HG02885 (cell line): ENCODE measurements around the gene KIF9.
"Not testable (repeated sequence)": the region's sequence is repeated elsewhere in the genome, so short reads cannot be mapped to it uniquely, and the experiment has no call there.

Experiments
- ATAC-seq: cut with Tn5 transposase; IDR thresholded peaks from one replicate; pipeline ENCODE4 v1.9.1; 2021; ENCODE audit warnings: mild to moderate bottlenecking; ENCODE audit not compliant: unreplicated experiment, poor library complexity

KIF9 gene

DNA sequence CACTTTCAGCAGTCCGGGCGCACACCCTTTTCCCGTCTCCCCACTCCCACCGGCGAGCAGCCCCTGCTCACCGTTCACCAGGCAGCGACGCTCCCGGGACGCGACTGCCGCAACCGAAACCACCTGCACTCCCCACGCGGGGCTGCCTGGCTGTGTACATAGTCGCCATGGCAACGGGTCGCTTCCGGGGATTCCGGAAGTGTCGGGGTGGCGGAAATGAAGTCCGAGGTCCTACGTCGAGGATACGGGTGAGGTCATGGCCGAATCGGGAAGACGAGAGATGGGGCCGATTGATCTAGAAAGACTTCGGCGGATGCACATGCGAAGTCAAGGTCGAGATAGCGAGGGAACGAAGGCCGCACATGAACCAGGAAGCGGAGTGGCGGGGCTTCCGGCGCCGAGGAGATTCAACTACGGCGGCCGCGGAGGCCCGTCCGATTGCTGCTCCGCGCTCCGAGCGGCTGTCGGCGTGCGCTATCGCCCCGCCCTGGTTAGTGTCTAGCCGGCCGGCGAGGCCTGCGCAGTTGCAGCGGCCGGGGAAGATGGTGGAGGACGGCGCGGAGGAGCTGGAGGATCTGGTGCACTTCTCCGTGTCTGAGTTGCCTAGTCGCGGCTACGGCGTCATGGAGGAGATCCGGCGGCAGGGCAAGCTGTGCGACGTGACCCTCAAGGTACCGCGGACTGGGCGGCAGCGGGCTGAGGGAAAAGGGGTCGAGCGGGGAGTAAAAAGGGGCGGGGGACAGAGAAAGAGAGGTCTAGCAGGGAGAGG, at the start of gene KIF9, which contains the start of gene KLHL18:
TSS of gene KIF9 (minus strand) at position 376 of the 769 bp plus-strand sequence. CDS start 5,425 bp downstream, outside the sequence.
TSS of gene KLHL18 (plus strand) at position 521 of the 769 bp plus-strand sequence. CDS start at position 543, 22 bp downstream.
- ATAC-seq: peak; percentile 85

DNA sequence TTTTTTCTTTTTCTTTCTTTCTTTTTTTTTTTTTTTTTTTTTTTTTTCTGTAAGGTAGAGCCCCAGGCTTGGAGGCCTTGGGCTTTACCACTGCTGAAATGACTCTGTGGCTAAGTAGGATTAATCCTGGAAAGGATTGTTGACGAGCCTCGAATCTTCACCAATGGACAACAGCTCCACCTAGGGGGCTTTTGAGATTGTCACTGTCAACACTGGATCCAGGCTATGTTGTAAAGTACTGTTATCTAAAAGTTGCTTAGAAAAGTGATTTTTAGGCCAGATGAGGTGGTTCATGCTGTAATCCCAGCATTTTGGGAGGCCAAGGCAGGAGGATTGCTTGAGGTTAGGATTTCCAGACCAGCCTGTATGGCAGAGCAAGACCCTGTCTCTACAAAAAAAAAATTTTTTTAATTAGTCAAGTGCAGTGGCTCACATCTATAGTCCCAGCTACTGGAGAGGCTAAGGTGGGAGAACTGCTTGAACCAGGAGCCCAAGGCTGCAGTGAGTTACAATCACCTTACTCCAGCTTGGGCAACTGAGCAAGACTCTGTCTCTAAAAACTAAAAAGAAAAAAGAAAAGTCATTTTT, 41.8 kb upstream of the KIF9 start:
- ATAC-seq: no peak

GRCh38 chr3:47323431-47324277, 41.1 kb upstream of the KIF9 start:
- ATAC-seq: no peak

- no peak for ATAC-seq
Observed at GRCh38 chr3:47319956-47320355, 37.4 kb upstream of the KIF9 start.

GRCh38 chr3:47318916-47319315, 36.3 kb upstream of the KIF9 start:
- ATAC-seq: no peak

DNA sequence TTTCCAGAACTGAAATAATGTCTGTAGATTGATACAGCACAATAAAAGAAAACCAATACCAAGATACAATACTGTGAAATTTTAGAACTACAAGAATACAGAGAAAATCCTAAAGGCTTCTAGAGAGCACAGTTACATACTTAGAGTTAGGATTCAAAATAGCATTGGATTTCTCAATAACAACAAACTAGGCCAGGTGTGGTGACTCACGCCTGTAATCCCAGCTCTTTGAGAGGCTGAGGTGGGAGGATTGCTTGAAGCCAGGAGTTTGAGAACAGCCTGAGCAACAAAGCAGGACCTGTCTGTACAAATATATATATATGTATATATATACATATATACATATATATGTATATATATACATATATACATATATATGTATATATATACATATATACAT, 33.6 kb upstream of the KIF9 start:
- not testable (repeated sequence) for ATAC-seq

- ATAC-seq: no peak
Observed at GRCh38 chr3:47315069-47315647, 32.6 kb upstream of the KIF9 start.

- ATAC-seq: no peak
Observed at GRCh38 chr3:47314056-47314764, 31.6 kb upstream of the KIF9 start.

- no peak for ATAC-seq
Observed at GRCh38 chr3:47313341-47314055, 30.9 kb upstream of the KIF9 start.

DNA sequence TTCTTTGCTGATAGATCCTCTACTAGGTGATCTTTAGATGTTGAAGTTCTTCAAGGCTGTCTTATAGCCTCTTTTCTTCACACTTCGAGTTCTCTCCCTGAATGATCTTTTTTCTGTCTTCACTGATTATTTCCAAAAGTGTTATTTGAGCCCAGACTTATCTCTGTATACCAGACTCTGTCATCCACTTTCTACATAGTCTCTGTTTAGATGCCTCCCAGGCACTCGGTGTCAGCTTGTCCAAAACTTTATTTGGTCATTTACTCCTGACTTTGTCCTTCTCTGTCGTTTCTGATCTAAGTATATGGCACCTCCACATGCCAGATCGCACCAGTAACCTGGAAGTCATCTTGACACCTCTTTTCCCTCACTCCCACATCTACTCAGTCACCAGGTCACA, 27.8 kb upstream of the KIF9 start:
- ATAC-seq: no peak

- ATAC-seq: not testable (repeated sequence)
Observed at GRCh38 chr3:47309231-47309630, 26.6 kb upstream of the KIF9 start.

GRCh38 chr3:47306022-47306421, 23.4 kb upstream of the KIF9 start:
- ATAC-seq: no peak

GRCh38 chr3:47301456-47301855, 18.9 kb upstream of the KIF9 start:
- ATAC-seq: no peak

DNA sequence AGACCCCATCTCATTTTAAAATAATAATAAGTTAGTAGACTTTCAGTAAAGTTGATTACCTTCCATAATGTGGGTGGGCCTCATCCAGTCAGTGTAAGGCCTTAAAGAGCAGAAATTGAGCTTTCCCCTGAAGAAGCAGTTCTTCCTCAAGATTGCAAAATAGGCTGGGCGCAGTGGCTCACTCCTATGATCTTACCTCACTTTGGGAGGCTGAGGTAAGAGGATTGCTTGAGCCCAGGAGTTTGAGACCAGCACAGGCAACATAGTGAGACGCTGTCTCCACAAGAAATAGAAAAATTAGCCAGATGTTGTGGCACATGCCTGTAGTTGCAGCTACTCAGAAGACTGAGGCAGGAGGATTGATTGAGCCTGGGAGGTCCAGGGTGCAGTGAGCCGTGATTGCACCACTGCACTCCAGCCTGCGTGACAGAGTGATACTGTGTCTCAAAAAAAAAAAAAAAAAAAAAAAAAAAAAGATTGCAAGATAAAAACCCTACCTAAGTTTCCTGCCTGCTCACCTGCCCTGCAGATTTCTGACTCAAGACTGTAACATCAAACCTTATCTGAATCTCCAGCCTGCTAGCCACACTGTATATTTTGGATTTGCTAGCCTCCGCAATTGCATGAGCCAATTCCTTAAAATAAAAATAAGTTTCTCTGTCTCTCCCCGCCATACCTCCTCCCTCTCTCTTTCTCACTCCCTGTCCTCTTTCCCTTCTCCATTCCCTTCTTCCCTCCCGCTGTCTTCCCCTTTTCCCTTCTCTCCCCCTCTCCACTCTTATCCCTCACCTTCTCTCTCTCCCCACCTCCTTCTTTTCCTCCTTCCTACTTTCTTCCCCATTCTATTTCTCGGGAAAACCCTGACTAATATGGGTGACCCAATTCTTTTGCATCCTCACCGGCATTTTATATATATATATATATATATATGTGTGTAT, 17.1 kb upstream of the KIF9 start:
- ATAC-seq: no peak

DNA sequence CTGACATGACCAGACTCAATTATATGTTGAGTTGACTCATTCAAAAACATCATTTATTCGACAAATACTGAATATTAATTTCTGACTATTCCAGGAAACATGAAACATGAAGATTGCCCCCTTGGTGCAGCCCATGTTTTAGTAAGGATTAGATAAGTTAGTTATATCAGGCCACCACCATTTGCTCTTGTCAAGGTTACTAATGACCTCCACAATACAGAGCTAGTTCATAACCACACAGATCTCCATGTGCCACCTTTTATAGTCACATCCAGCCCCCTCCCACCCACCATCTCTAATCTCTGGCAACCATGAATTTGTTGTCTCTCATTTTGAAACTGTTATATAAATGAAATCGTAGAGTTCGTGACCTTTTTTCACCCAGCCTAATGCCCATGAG, 15.8 kb upstream of the KIF9 start:
- ATAC-seq: no peak

GRCh38 chr3:47296562-47297302, 14.1 kb upstream of the KIF9 start:
- ATAC-seq: no peak

GRCh38 chr3:47295976-47296375, 13.4 kb upstream of the KIF9 start:
- no peak for ATAC-seq

DNA sequence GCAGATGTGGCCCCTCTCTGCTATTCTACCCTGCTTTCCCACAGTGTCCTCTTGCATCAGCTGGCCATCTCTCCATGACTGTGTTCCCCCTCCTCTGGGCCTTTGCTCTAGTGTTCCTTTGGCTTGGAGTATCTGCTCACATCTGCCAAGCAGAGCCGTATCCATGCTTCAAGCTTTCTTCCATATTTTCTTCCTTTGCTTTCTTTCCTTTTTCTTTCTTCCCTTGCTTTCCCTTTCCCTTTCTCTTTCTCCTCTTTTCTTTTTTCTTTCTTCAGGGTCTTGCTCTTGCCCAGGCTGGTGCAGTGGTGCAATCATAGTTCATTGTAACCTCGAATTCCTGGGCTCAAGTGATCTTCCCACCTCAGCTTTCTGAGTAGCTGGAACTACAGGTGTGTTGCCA, 12.7 kb upstream of the KIF9 start:
- no peak for ATAC-seq
